OCI-LY7 (cell line): ENCODE data around the gene NVL. TPM values are rescaled to one million over a fixed set of nuclear protein-coding genes. Genes with fewer than 3 reads are reported as not detected.

Source experiments
- BruUV-seq: library from RNA; stranded (reverse); fragments of 400-500 nt; replicated peaks from 2 replicates; lab custom pipeline; 2021; lab: Mats Ljungman, UMichigan
- CTCF ChIA-PET: fragments of 300-600 bp; sonication (Branson Sonifier 250); formaldehyde crosslinking; loops from one replicate; lab custom pipeline; 2022; ENCODE audit warnings: antibody characterized with exemption; ENCODE audit not compliant: unreplicated experiment; lab: Charles Lee
- POLR2A ChIA-PET: fragments of 300-600 bp; sonication (Branson Sonifier 250); formaldehyde crosslinking; loops from one replicate; lab custom pipeline; 2022; ENCODE audit warnings: antibody characterized with exemption; lab: Charles Lee
- DNase-seq: peaks from one replicate; pipeline ENCODE4 v3.0.0-alpha.2; 2015; ENCODE audit warnings: low spot score
- H2AFZ ChIP-seq: fragments of 200-600 bp; sonication (generic), shearing (Covaris generic); 2 replicates; pipeline ENCODE4 v1.6.1; 2014; ENCODE audit warnings: mild to moderate bottlenecking, antibody characterized with exemption, low read length, moderate library complexity
- H3K27ac ChIP-seq: fragments of 200-600 bp; sonication (generic); 2 replicates; pipeline ENCODE4 v1.5.1; 2014; ENCODE audit warnings: mixed run types, low read depth, mild to moderate bottlenecking, moderate library complexity, low read length, inconsistent platforms; ENCODE audit not compliant: poor library complexity, severe bottlenecking
- H3K36me3 ChIP-seq: fragments of 200-600 bp; sonication (generic); 2 replicates; pipeline ENCODE4 v1.6.1; 2014; ENCODE audit warnings: mild to moderate bottlenecking, antibody characterized with exemption, low read length, moderate library complexity, mixed read lengths; ENCODE audit not compliant: insufficient read depth
- H3K4me1 ChIP-seq: fragments of 200-600 bp; sonication (generic); 2 replicates; pipeline ENCODE4 v1.5.1; 2014; ENCODE audit warnings: mild to moderate bottlenecking, low read length; ENCODE audit not compliant: insufficient read depth, poor library complexity, severe bottlenecking
- H3K4me2 ChIP-seq: fragments of 200-600 bp; sonication (generic); 2 replicates; pipeline ENCODE4 v1.6.1; 2014; ENCODE audit warnings: mild to moderate bottlenecking, low read length
- H3K4me3 ChIP-seq: fragments of 200-600 bp; sonication (generic); 2 replicates; pipeline ENCODE4 v1.5.1; 2014; ENCODE audit warnings: mild to moderate bottlenecking, low read depth, low read length; ENCODE audit not compliant: poor library complexity, severe bottlenecking
- H3K79me2 ChIP-seq: fragments of 200-600 bp; sonication (generic); 2 replicates; pipeline ENCODE4 v1.6.1; 2016; ENCODE audit warnings: low read depth, mild to moderate bottlenecking, low read length, moderate library complexity, mixed read lengths; ENCODE audit not compliant: insufficient read depth
- H3K9me2 ChIP-seq: fragments of 200-600 bp; sonication (generic); 2 replicates; pipeline ENCODE4 v1.6.1; 2016; ENCODE audit warnings: mild to moderate bottlenecking, low read length, mixed read lengths; ENCODE audit not compliant: insufficient read depth
- H3K9me3 ChIP-seq: fragments of 200-600 bp; sonication (generic); 2 replicates; pipeline ENCODE4 v1.6.1; 2014; ENCODE audit warnings: mild to moderate bottlenecking, mixed run types, low read length, mixed read lengths
- H4K20me1 ChIP-seq: fragments of 200-600 bp; sonication (generic); 2 replicates; pipeline ENCODE4 v1.6.1; 2014; ENCODE audit warnings: mild to moderate bottlenecking, antibody characterized with exemption, low read length, moderate library complexity, mixed read lengths; ENCODE audit not compliant: insufficient read depth
- EZH2phosphoT487 ChIP-seq: fragments of 200-600 bp; sonication (generic); IDR thresholded peaks from 2 replicates; pipeline ENCODE4 v1.6.1; 2018; ENCODE audit warnings: low read depth, borderline replicate concordance, mild to moderate bottlenecking, mixed run types, antibody characterized with exemption, low read length, moderate library complexity, mixed read lengths
- intact Hi-C: fragments of 100-400 bp; cut with micrococcal nuclease; formaldehyde crosslinking; loops from one replicate; pipeline ENCODE4 v1.10.0; 2022; ENCODE audit not compliant: unreplicated experiment
- total RNA-seq, 2 experiments: library from RNA; depleted of rRNA in 1 of 2; stranded (reverse); fragments of >200 nt in 1 of 2; shearing (Covaris generic) in 1 of 2; gene quantifications; 2 replicates each; pipeline ENCODE4 v1.2.3, GENCODE V29; 2014 to 2022
- TF ChIP-seq, protein P1 (sequence below): fragments of 200-600 bp; sonication (generic); conservative IDR thresholded peaks from 2 replicates; pipeline ENCODE4 v1.5.1; 2014; ENCODE audit warnings: mild to moderate bottlenecking, antibody characterized with exemption, low read length, moderate library complexity, mixed read lengths

The NVL gene
- total RNA-seq, 2 experiments from 2014 or later, result 31.6 to 43.0 TPM

DNA sequence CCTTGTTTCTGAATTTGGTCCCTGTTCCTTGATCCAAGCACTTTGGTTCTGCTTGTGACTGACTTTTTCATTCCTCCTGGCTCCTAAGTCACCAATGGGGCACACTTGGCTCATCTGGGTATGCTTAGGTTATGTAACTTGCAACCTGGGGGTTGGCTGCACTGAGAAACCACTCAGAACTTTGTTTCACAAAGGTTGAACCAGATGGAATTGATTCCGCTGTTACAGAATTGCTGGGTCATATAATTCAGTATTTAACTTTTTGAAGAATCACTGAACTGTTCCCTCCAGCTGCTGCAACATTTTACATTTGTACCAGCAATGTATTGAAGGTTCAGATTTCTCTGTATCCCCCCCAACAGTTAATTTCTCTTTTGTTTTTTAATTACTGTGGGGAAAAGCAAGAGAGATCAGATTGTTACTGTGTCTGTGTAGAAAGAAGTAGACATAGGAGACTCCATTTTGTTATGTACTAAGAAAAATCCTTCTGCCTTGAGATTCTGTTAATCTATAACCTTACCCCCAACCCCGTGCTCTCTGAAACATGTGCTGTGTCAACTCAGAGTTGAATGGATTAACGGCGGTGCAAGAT, 9.6 kb upstream of the NVL start:
- TF ChIP-seq EZH2phosphoT487, result no peak
- TF ChIP-seq, protein P1, sequence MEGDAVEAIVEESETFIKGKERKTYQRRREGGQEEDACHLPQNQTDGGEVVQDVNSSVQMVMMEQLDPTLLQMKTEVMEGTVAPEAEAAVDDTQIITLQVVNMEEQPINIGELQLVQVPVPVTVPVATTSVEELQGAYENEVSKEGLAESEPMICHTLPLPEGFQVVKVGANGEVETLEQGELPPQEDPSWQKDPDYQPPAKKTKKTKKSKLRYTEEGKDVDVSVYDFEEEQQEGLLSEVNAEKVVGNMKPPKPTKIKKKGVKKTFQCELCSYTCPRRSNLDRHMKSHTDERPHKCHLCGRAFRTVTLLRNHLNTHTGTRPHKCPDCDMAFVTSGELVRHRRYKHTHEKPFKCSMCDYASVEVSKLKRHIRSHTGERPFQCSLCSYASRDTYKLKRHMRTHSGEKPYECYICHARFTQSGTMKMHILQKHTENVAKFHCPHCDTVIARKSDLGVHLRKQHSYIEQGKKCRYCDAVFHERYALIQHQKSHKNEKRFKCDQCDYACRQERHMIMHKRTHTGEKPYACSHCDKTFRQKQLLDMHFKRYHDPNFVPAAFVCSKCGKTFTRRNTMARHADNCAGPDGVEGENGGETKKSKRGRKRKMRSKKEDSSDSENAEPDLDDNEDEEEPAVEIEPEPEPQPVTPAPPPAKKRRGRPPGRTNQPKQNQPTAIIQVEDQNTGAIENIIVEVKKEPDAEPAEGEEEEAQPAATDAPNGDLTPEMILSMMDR, result no peak
- Histone ChIP-seq H3K9me3 (peaks cover 12% of the 10 kb centered on the region; the same call in 1 of the 2 replicates), H3K4me2 (no peak overlapping the region), H4K20me1 (no peaks in the 10 kb centered on the region), H3K9me2 (no peaks in the 10 kb centered on the region), H2AFZ (no peak overlapping the region), H3K4me1 (no peaks in the 10 kb centered on the region), H3K4me3 (no peak overlapping the region), H3K27ac (no peak overlapping the region), H3K36me3 (no peaks in the 10 kb centered on the region), H3K79me2 (no peaks in the 10 kb centered on the region)
- ChIA-PET CTCF (no interaction called here), POLR2A (no interaction called here)
- BruUV-seq, result no TSS peak
- intact Hi-C loops, result no loop called here
- no peak for DNase-seq

DNA sequence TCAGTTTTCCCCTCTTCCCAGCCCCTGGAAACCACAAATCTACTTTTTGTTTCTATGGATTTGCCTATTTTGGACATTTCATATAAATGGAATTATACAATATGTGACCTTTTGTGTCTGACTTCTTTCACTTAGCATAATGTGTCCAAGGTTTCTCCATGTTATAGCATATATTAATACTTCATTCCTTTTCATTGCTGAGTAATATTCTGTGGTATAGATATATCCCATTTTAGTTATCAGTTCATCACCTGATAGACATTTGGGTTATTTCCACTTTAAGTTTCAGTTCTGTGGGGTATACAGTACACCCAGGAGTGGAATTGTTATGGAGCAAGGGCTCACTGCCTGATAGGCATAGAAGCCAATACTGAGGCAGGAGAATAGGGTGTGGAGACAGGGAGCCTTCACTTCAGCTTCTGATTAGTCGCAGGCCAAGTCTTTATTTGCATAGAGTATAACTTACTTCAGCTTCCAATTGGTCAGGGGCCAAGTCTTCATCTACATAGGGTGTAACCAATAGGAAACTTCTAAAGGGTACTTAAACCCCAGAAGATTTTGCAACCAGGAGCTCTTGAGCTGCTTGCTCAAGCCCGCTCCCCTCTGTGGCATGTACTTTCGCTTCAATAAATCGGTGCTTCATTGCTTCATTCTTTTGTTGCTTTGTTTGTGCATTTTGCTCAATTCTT, 8.3 kb upstream of the NVL start:
- no peak overlapping the region for H2AFZ ChIP-seq
- ChIA-PET CTCF (no interaction called here), POLR2A (interaction anchor here (0.6 to 0.7 kb wide), 2 partner anchors 231 to 501 kb away, joined by 3 read pairs; no protein-coding TSS in a partner anchor)
- no peak overlapping the region for H3K27ac ChIP-seq
- no peak overlapping the region for H3K4me2 ChIP-seq
- no peak overlapping the region for H3K4me3 ChIP-seq
- no peaks in the 10 kb centered on the region for H3K36me3 ChIP-seq
- H3K4me1 ChIP-seq, result peaks cover 11% of the 10 kb centered on the region
- peaks cover 5% of the 10 kb centered on the region; the same call in 1 of the 2 replicates for H3K9me3 ChIP-seq
- H4K20me1 ChIP-seq, result no peaks in the 10 kb centered on the region
- intact Hi-C loops, result no loop called here
- no peaks in the 10 kb centered on the region for H3K9me2 ChIP-seq
- H3K79me2 ChIP-seq, result no peaks in the 10 kb centered on the region
- no peak for DNase-seq
- no TSS peak for BruUV-seq
- TF ChIP-seq, protein P1, result no peak
- no peak for TF ChIP-seq EZH2phosphoT487
